Transverse colon (tissue), 4 donors: ENCODE results near the gene GATA3.

Experiments
- POLR2A ChIP-seq: fragments of 450-650 bp; IDR thresholded peaks from one replicate; pipeline ENCODE4 v1.6.1; 2016; ENCODE audit warnings: antibody characterized with exemption, mild to moderate bottlenecking, moderate library complexity
- POLR2AphosphoS5 ChIP-seq, 3 donors: sonication (generic); formaldehyde crosslinking; IDR thresholded peaks; one replicate each; pipeline ENCODE4 v1.6.1; 2016; ENCODE audit warnings: antibody characterized with exemption in 3 of 3
- TF ChIP-seq, protein P1 (sequence below), 5 experiments: fragments of 200-600 bp in 3 of 5; fragments of 450-650 bp in 2 of 5; sonication (generic) in 3 of 5; IDR thresholded peaks; 1 replicate in 2 of 5; 2 replicates in 3 of 5; pipeline ENCODE4 v1.5.1; 2016 to 2017; ENCODE audit warnings: antibody characterized with exemption in 5 of 5, inconsistent platforms in 3 of 5, mild to moderate bottlenecking in 2 of 5, moderate library complexity in 1 of 5

DNA sequence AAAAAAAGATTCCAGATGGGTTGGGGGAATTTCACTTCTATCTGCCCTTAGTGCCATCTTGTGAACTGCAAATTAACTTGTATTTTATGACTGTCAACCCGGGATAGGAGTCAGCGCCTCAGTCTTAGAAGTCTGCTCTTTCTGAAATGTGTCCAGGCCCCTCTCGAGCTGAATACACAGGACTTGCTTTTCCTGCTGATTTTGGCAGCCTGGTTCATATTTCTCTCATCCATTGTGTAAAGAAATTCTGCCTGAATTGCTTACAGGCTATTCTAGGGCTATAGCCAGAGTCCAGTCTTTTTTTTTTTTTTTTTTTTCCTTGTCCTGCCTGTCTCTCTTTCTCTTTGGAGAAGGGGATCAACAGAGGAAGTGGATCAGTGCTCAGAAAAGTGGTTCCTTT, 24.6 kb downstream of the GATA3 start:
- TF ChIP-seq, protein P1, sequence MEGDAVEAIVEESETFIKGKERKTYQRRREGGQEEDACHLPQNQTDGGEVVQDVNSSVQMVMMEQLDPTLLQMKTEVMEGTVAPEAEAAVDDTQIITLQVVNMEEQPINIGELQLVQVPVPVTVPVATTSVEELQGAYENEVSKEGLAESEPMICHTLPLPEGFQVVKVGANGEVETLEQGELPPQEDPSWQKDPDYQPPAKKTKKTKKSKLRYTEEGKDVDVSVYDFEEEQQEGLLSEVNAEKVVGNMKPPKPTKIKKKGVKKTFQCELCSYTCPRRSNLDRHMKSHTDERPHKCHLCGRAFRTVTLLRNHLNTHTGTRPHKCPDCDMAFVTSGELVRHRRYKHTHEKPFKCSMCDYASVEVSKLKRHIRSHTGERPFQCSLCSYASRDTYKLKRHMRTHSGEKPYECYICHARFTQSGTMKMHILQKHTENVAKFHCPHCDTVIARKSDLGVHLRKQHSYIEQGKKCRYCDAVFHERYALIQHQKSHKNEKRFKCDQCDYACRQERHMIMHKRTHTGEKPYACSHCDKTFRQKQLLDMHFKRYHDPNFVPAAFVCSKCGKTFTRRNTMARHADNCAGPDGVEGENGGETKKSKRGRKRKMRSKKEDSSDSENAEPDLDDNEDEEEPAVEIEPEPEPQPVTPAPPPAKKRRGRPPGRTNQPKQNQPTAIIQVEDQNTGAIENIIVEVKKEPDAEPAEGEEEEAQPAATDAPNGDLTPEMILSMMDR (IDR thresholded peaks at IDR 0.05) = no peak
- TF ChIP-seq POLR2AphosphoS5 (IDR thresholded peaks at IDR 0.05) (no peak), POLR2A (no peak)
